Esophagus (tissue), 2 donors: Measurements from ENCODE around the gene MAP7D1. TPM values are rescaled to one million over a fixed set of nuclear protein-coding genes. Genes with fewer than 3 reads are reported as not detected.
"Not testable (repeated sequence)": the region's sequence is repeated elsewhere in the genome, so short reads cannot be mapped to it uniquely, and the experiment has no call there.

Source experiments
- H3K27ac ChIP-seq, 2 donors: one replicate each; pipeline ENCODE4 v1.5.1; 2013; ENCODE audit warnings: low read depth in 2 of 2, mild to moderate bottlenecking in 2 of 2, inconsistent platforms in 1 of 2, low read length in 1 of 2, moderate library complexity in 1 of 2
- H3K27me3 ChIP-seq, 2 donors: one replicate each; pipeline ENCODE4 v1.6.1; 2013; ENCODE audit warnings: low read length in 2 of 2, control low read depth in 1 of 2, mild to moderate bottlenecking in 1 of 2; ENCODE audit not compliant: insufficient read depth in 2 of 2, control insufficient read depth in 1 of 2
- H3K36me3 ChIP-seq, 2 donors: one replicate each; pipeline ENCODE4 v1.6.1; 2013; ENCODE audit warnings: low read length in 1 of 2; ENCODE audit not compliant: control insufficient read depth in 2 of 2, insufficient read depth in 2 of 2
- H3K4me1 ChIP-seq, 2 donors: one replicate each; pipeline ENCODE4 v1.6.1; 2013; ENCODE audit warnings: low read length in 1 of 2; ENCODE audit not compliant: control insufficient read depth in 2 of 2, insufficient read depth in 2 of 2
- H3K4me3 ChIP-seq, 2 donors: one replicate each; pipeline ENCODE4 v1.5.1; 2013; ENCODE audit warnings: low read length in 2 of 2, mild to moderate bottlenecking in 2 of 2, low read depth in 1 of 2, moderate library complexity in 1 of 2
- H3K9me3 ChIP-seq, 2 donors: one replicate each; pipeline ENCODE4 v1.6.1; 2013; ENCODE audit warnings: mild to moderate bottlenecking in 2 of 2, low read depth in 1 of 2, low read length in 1 of 2, moderate library complexity in 1 of 2; ENCODE audit not compliant: control insufficient read depth in 2 of 2, insufficient read depth in 1 of 2
- WGBS, 2 donors: extraction: QIAGEN DNeasy Blood & Tissue Kit; methylation state at CpG; one replicate each; pipeline ENCODE4 v1.1.7; 2013; 5-methylcytosine and 5-hydroxymethylcytosine counted together
- polyA plus RNA-seq, 2 donors: library from polyadenylated mRNA; stranded (reverse); fragments of 200-250 nt; gene quantifications; one replicate each; pipeline ENCODE4 v1.2.3, GENCODE V29; 2013
- donor health status: healthy with polysubstance abuse.
- donor health status: Bipolar disorder and iron deficiency.

Gene MAP7D1
- polyA plus RNA-seq, 2 donors: 33.1 to 55.3 TPM

- peak overlapping the region; percentile 55 to 90 for H3K27ac ChIP-seq
- WGBS, 2 donors: 3 to 4% methylated on average over 9 of the region's 9 CpGs
- no peaks in the 10 kb centered on the region for H3K27me3 ChIP-seq
Observed at GRCh38 chr1:36187800-36188593, 32.0 kb downstream of the MAP7D1 start.

GRCh38 chr1:36196805-36197204 lies 40.8 kb downstream of the MAP7D1 start:
- not testable (repeated sequence) for H3K36me3 ChIP-seq, H3K4me3 ChIP-seq, H3K27me3 ChIP-seq, H3K9me3 ChIP-seq, H3K27ac ChIP-seq, H3K4me1 ChIP-seq
- 93% methylated on average over 12 of the region's 12 CpGs for WGBS, 2 donors

More at GRCh38 chr1:36187800-36188593, 32.0 kb downstream of the MAP7D1 start:
- no peaks in the 10 kb centered on the region for H3K9me3 ChIP-seq
- H3K4me1 ChIP-seq: no peaks in the 10 kb centered on the region
- no peak overlapping the region for H3K4me3 ChIP-seq
- H3K36me3 ChIP-seq: no peaks in the 10 kb centered on the region

DNA sequence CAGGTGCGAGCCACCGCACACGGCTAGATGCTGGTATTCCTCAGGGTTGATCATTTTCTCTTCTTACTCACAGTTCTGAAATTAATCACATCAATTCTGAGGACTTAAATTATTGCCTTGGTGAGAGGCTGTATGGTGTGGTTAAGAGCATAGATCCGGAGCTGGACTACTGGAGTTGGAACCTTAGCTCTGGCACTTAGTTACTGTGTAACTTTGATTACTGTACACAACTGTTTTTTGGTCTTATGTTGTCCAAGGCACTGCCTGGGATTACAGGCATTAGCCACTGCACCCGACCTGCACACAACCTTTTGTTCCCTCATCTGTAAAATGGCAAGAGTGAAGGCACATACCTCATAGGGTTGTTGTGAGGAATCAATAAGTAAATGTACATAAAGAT lies 42.7 kb downstream of the MAP7D1 start:
- Histone ChIP-seq H3K4me1 (peaks cover 0 to 5% of the 10 kb centered on the region in 2 donors), H3K9me3 (no peaks in the 10 kb centered on the region), H3K27me3 (no peaks in the 10 kb centered on the region), H3K4me3 (no peak overlapping the region), H3K36me3 (no peaks in the 10 kb centered on the region), H3K27ac (no peak overlapping the region)
- 87 to 89% methylated on average over 5 of the region's 5 CpGs for whole genome bisulfite sequencing, 2 donors

DNA sequence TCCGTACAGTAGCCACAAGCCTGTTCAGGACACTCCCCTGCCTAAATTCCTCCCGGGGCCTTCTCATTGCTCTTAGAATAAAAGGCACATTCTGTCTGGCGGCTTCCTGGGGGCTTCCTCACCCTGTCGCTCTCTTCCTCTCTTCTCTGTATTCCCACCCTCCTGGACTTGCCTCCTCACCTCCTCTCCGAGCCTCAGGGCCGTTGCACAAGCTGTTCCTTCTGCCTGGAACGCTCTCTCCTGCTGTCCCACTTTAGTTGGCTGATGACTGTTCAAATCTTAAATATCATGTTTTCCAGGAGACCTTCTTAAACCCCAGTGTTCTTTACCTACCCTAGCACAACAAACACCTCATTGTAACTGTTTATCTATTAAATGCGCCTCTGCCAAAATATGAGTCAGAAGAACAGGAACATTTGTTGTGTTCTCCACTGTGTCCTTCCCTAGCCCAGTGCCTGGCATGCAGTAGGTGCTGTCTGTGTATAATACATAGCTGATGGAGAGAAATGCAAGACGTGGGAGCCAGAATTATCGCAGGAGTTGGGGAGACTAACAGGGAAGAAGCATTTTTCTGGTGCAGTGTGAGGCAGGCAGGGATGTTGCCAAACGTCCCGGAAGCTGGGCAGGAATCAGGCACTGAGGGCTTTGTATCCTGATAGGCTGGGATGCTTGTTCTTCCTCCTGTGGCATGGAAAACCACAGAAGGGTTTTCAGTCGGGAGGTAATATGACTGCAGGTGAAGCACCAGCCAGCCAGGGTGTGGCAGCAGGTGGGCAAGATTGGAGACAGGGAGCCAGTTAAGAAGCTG lies 44.2 kb downstream of the MAP7D1 start:
- Histone ChIP-seq H3K4me3 (no peak overlapping the region), H3K36me3 (no peaks in the 10 kb centered on the region), H3K27me3 (no peaks in the 10 kb centered on the region), H3K27ac (peak overlapping the region; percentile 52 to 67), H3K4me1 (peaks cover 0 to 5% of the 10 kb centered on the region in 2 donors), H3K9me3 (no peaks in the 10 kb centered on the region)
- 50 to 53% methylated on average over 13 of the region's 13 CpGs for WGBS, 2 donors

- no peaks in the 10 kb centered on the region for H3K36me3 ChIP-seq
Observed at GRCh38 chr1:36203027-36203553, 47.1 kb downstream of the MAP7D1 start.

DNA sequence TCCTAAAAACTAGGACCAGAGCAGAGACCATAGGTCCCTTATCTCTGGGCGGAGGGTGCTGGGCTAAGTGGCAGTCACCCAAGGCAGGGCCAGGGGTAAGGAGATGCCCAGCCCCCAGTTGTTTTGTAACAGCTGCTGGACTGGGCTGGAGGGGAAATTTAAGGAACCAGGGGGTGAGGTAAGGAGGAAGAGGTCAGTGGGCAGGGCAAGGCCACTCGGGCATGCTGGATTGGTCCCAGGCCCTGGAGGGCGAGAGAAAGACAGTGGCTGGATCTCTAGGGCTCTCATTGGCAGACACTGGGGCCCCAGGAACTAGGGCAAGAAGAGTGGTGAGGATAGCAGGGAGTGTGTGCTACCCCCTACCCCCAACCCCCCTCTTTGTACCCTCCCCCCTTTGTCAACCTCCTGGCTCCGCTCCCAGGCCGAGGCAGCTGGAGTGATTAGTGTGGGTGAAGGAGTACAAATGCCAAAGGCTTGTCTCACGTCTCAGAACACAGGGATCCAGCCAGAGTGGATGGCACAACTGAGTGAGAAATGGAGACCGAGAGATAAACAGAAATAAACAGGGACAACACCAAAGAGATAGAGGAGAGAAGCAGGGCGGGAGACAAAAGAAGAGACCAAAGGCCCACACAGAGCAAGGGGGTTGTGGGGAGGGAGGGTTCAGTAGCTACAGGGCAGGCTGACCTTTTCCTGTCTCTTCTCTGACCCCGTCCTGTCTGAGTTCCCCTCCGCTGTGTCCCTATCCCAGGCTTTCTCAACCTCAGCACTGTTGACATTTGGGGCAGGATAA lies 47.8 kb downstream of the MAP7D1 start:
- H3K9me3 ChIP-seq: no peaks in the 10 kb centered on the region
- H3K36me3 ChIP-seq: no peaks in the 10 kb centered on the region
- WGBS, 2 donors: 49 to 52% methylated on average over 10 of the region's 10 CpGs
- H3K4me3 ChIP-seq: no peak overlapping the region
- H3K27me3 ChIP-seq: no peaks in the 10 kb centered on the region
- peaks cover 0 to 5% of the 10 kb centered on the region in 2 donors for H3K4me1 ChIP-seq
- peak overlapping the region; percentile 63 to 70 for H3K27ac ChIP-seq

More at GRCh38 chr1:36203027-36203553, 47.1 kb downstream of the MAP7D1 start:
- 88 to 92% methylated on average over 3 of the region's 3 CpGs for WGBS, 2 donors
- Histone ChIP-seq H3K27ac (peak overlapping the region; percentile 36 to 70), H3K4me1 (peaks cover 0 to 5% of the 10 kb centered on the region in 2 donors), H3K9me3 (no peaks in the 10 kb centered on the region), H3K27me3 (no peaks in the 10 kb centered on the region), H3K4me3 (no peak overlapping the region)

- Histone ChIP-seq H3K27me3 (no peaks in the 10 kb centered on the region), H3K9me3 (no peaks in the 10 kb centered on the region), H3K36me3 (no peaks in the 10 kb centered on the region), H3K4me1 (peaks cover 0 to 5% of the 10 kb centered on the region in 2 donors), H3K4me3 (no peak overlapping the region), H3K27ac (peak overlapping the region; percentile 8 to 63)
- 66% methylated on average over 6 of the region's 6 CpGs for WGBS, 2 donors
Observed at GRCh38 chr1:36204347-36204909, 48.5 kb downstream of the MAP7D1 start.

DNA sequence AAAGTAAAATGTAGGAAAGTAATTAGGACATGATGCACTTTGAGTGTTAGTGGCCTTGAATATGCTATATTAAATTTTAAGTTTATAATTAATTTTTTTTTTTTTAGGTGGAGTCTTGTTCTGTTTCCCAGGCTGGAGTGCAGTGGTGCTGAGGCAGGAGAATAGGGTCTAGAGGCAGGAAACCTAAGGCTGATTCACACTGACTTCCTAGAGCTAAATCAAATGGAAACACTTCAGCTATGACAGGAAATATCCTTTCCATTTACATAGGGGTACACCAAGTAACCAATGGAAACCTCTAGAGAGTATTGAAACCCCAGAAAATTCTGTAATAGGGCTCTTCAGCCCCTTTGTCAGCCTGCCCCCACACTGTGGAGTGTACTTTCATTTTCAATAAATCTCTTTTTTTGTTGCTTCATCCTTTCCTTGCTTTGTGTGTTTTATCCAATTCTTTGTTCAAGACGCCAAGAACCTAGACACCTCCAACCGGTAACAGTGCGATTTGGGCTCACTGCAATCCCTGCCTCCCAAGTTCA lies 50.4 kb downstream of the MAP7D1 start:
- H3K27ac ChIP-seq: no peak overlapping the region
- H3K27me3 ChIP-seq: no peaks in the 10 kb centered on the region
- H3K4me1 ChIP-seq: no peaks in the 10 kb centered on the region
- WGBS, 2 donors: 76 to 90% methylated on average over 3 of the region's 3 CpGs
- H3K36me3 ChIP-seq: no peaks in the 10 kb centered on the region
- H3K4me3 ChIP-seq: no peak overlapping the region
- H3K9me3 ChIP-seq: no peaks in the 10 kb centered on the region
